Measurements from ENCODE around the gene ABCC1.

Gene ABCC1

GRCh38 chr16:15993128-15993527 lies 43.7 kb downstream of the ABCC1 start:
- DNase-seq (ENCODE audit: low read depth in 2 of 2): no peak

- no peak for DNase-seq (ENCODE audit: low read depth in 2 of 2)
These were observed 44.1 kb downstream of the ABCC1 start for GRCh38 chr16:15993541-15993940.

GRCh38 chr16:15993946-15994665 lies 44.7 kb downstream of the ABCC1 start:
- DNase-seq (ENCODE audit: low read depth in 2 of 2): no peak

- DNase-seq (ENCODE audit: low read depth in 2 of 2): no peak
These were observed 47.2 kb downstream of the ABCC1 start for GRCh38 chr16:15996432-15997109.

GRCh38 chr16:16000685-16001084 lies 51.3 kb downstream of the ABCC1 start:
- DNase-seq (ENCODE audit: low read depth in 2 of 2): no peak

GRCh38 chr16:16001596-16002255 lies 52.3 kb downstream of the ABCC1 start:
- DNase-seq (ENCODE audit: low read depth in 2 of 2): no peak

- no peak for DNase-seq (ENCODE audit: low read depth in 2 of 2)
These were observed 54.4 kb downstream of the ABCC1 start for GRCh38 chr16:16003719-16004313.

GRCh38 chr16:16004314-16004749 lies 54.9 kb downstream of the ABCC1 start:
- DNase-seq (ENCODE audit: low read depth in 2 of 2): no peak

GRCh38 chr16:16005721-16006120 lies 56.3 kb downstream of the ABCC1 start:
- no peak for DNase-seq (ENCODE audit: low read depth in 2 of 2)

- DNase-seq (ENCODE audit: low read depth in 2 of 2): no peak
These were observed 57.2 kb downstream of the ABCC1 start for GRCh38 chr16:16006650-16007049.

- DNase-seq (ENCODE audit: low read depth in 2 of 2): no peak
These were observed 58.3 kb downstream of the ABCC1 start for GRCh38 chr16:16007743-16008111.

GRCh38 chr16:16008666-16009065 lies 59.2 kb downstream of the ABCC1 start:
- DNase-seq (ENCODE audit: low read depth in 2 of 2): no peak

- DNase-seq (ENCODE audit: low read depth in 2 of 2): no peak
These were observed 60.0 kb downstream of the ABCC1 start for GRCh38 chr16:16009401-16009800.

GRCh38 chr16:16010194-16010593 lies 60.8 kb downstream of the ABCC1 start:
- no peak for DNase-seq (ENCODE audit: low read depth in 2 of 2)

- DNase-seq (ENCODE audit: low read depth in 2 of 2): no peak
These were observed 62.7 kb downstream of the ABCC1 start for GRCh38 chr16:16012144-16012543.

- no peak for DNase-seq (ENCODE audit: low read depth in 2 of 2)
These were observed 64.4 kb downstream of the ABCC1 start for GRCh38 chr16:16013812-16014211.

- no peak for DNase-seq (ENCODE audit: low read depth in 2 of 2)
These were observed 65.2 kb downstream of the ABCC1 start for GRCh38 chr16:16014329-16015224.

GRCh38 chr16:16015849-16016248 lies 66.4 kb downstream of the ABCC1 start:
- DNase-seq (ENCODE audit: low read depth in 2 of 2): no peak

GRCh38 chr16:16016388-16016964 lies 67.1 kb downstream of the ABCC1 start:
- DNase-seq (ENCODE audit: low read depth in 2 of 2): no peak

- DNase-seq (ENCODE audit: low read depth in 2 of 2): no peak
These were observed 68.4 kb downstream of the ABCC1 start for GRCh38 chr16:16017812-16018211.

GRCh38 chr16:16018705-16019104 lies 69.3 kb downstream of the ABCC1 start:
- no peak for DNase-seq (ENCODE audit: low read depth in 2 of 2)
